Neural crest cell (in vitro differentiated cells): Measurements from ENCODE around the gene SEMA3B. TPM values are rescaled to one million over a fixed set of nuclear protein-coding genes. Genes with fewer than 3 reads are reported as not detected.

Experiments
- DNase-seq: peaks from one replicate; pipeline ENCODE4 v3.0.0; 2021; ENCODE audit warnings: low read depth, mixed read lengths, low spot score
- H3K27ac Mint-ChIP-seq: one replicate; pipeline ENCODE4 v1.8.0; 2021; ENCODE audit warnings: mild to moderate bottlenecking, mixed read lengths; ENCODE audit not compliant: unreplicated experiment
- H3K27me3 Mint-ChIP-seq: 2 replicates; pipeline ENCODE4 v1.8.0; 2021; ENCODE audit warnings: low read depth, mild to moderate bottlenecking, mixed read lengths
- H3K36me3 Mint-ChIP-seq: 2 replicates; pipeline ENCODE4 v1.8.0; 2021; ENCODE audit warnings: low read depth, mild to moderate bottlenecking, mixed read lengths
- H3K4me1 Mint-ChIP-seq: 2 replicates; pipeline ENCODE4 v1.8.0; 2021; ENCODE audit warnings: mixed read lengths
- H3K4me3 Mint-ChIP-seq: one replicate; pipeline ENCODE4 v1.8.0; 2021; ENCODE audit warnings: mild to moderate bottlenecking, mixed read lengths
- H3K9me3 Mint-ChIP-seq: 2 replicates; pipeline ENCODE4 v1.8.0; 2021; ENCODE audit warnings: mixed read lengths
- CTCF ChIP-seq: fragments of 200-600 bp; sonication (generic); conservative IDR thresholded peaks from 2 replicates; pipeline ENCODE4 v1.5.0; 2021; ENCODE audit warnings: antibody characterized with exemption, mild to moderate bottlenecking
- total RNA-seq: library from RNA; stranded (reverse); gene quantifications from 2 replicates; pipeline ENCODE4 v1.2.1, GENCODE V29; 2021

The SEMA3B gene
- total RNA-seq, 1 donor from 2014 or later = 2.9 TPM

DNA sequence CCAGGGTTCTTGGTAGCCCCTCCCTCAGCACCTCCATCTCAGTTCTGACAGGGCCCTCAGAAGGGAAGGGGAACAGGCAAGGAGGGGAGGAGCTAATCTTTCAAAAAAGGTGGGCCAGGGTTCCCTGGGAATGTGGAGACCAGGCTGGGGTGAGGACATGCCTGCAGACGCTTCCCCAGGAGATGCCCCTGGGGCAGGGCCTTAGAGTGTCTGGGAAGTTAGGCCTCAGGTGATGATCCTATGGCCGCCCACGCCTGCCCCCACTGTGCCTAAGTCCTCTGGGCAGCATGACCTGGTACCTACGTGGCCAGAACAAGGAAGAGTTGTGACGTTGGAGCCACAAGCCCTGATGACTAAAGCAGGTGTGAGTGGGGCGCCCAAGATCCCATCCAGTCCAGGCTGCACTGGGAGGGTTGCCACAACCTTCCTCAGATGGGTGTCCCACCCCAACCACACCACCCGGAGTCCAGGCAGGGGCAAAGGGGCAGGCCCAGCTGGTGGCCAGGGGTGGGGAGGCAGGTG, 3.9 kb upstream of the SEMA3B start:
- Mint-ChIP-seq H3K27ac (no peak overlapping the region), H3K4me3 (peak overlapping the region; percentile 56)
- no peak for TF ChIP-seq CTCF

GRCh38 chr3:50265571-50265970, 3.4 kb upstream of the SEMA3B start:
- Mint-ChIP-seq H3K27ac (peak overlapping the region; percentile 47), H3K36me3 (no peaks in the 10 kb centered on the region), H3K27me3 (peaks cover 10% of the 10 kb centered on the region), H3K9me3 (no peaks in the 10 kb centered on the region), H3K4me3 (peak overlapping the region; percentile 70), H3K4me1 (peaks cover 44% of the 10 kb centered on the region)
- DNase-seq = no peak
- TF ChIP-seq CTCF = no peak

More for the DNA sequence above, 3.9 kb upstream of the SEMA3B start:
- H3K4me1 Mint-ChIP-seq = peaks cover 44% of the 10 kb centered on the region
- no peak for DNase-seq
- no peaks in the 10 kb centered on the region for H3K36me3 Mint-ChIP-seq
- H3K9me3 Mint-ChIP-seq = no peaks in the 10 kb centered on the region
- H3K27me3 Mint-ChIP-seq = peaks cover 10% of the 10 kb centered on the region

- TF ChIP-seq CTCF = no peak
- no peak for DNase-seq
- peak overlapping the region; percentile 70 for H3K4me3 Mint-ChIP-seq
- H3K9me3 Mint-ChIP-seq = no peaks in the 10 kb centered on the region
- no peaks in the 10 kb centered on the region for H3K36me3 Mint-ChIP-seq
- peaks cover 10% of the 10 kb centered on the region for H3K27me3 Mint-ChIP-seq
- peaks cover 41% of the 10 kb centered on the region for H3K4me1 Mint-ChIP-seq
- H3K27ac Mint-ChIP-seq = peak overlapping the region; percentile 47
These were observed 2.9 kb upstream of the SEMA3B start for GRCh38 chr3:50266017-50266416.

GRCh38 chr3:50266836-50267235, 2.1 kb upstream of the SEMA3B start:
- Mint-ChIP-seq H3K36me3 (no peaks in the 10 kb centered on the region), H3K27me3 (peaks cover 16% of the 10 kb centered on the region), H3K4me3 (no peak overlapping the region), H3K4me1 (peaks cover 42% of the 10 kb centered on the region), H3K9me3 (no peaks in the 10 kb centered on the region), H3K27ac (no peak overlapping the region)
- no peak for TF ChIP-seq CTCF
- no peak for DNase-seq

DNA sequence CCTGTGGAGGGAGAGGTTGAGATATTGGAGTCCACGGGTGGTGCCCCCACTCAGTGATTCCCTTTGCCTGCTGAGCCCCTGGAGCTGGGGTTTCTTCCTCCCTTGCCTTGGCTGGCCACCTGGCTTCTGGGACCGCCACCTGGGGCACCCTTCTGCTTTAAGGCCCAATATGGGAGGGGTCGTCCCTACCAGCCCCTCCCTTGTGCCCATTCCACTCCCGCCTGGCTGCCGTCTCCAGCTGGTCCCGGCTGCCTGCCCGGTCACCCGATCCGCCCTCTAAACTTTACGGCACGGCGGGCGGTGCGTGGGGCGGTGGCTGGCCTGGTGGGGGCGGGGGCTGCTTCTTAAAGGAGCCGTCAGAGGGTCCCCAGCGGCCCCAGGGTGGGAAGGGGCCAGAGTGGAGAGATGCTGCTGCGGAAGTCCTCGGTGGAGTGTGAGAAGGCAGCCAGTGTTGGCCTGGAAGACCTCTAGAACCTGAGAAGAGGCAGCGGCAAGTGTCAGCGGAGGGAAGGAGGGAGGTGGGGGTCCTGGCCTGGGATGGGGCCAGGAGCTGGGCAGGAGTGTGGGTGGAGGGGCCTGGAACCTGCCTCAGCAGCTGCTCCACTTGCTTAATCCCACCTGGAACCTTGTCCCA, 1.6 kb upstream of the SEMA3B start:
- peaks cover 41% of the 10 kb centered on the region for H3K4me1 Mint-ChIP-seq
- peaks cover 18% of the 10 kb centered on the region for H3K27me3 Mint-ChIP-seq
- no peaks in the 10 kb centered on the region for H3K9me3 Mint-ChIP-seq
- H3K27ac Mint-ChIP-seq = no peak overlapping the region
- no peak for DNase-seq
- H3K36me3 Mint-ChIP-seq = no peaks in the 10 kb centered on the region
- TF ChIP-seq CTCF = no peak
- peak overlapping the region; percentile 19 for H3K4me3 Mint-ChIP-seq
